GM13976 (cell line): Measurements from ENCODE around the gene KRT2.

Experiments
- DNase-seq: peaks from one replicate; pipeline ENCODE4 v3.0.0; 2012; ENCODE audit warnings: low spot score
- in situ Hi-C: fragments of 300-500 bp; cut with MboI; formaldehyde crosslinking; loops from one replicate; pipeline ENCODE4 v1.12.0; 2022; ENCODE audit warnings: low sequenced_read_pairs, mixed read lengths, inconsistent platforms; ENCODE audit not compliant: unreplicated experiment
- TF ChIP-seq, protein P1 (sequence below): IDR thresholded peaks from 2 replicates; pipeline ENCODE4 v1.5.1; 2012; ENCODE audit warnings: borderline replicate concordance, mild to moderate bottlenecking; ENCODE audit not compliant: insufficient read depth; ENCODE audit errors: extremely low read depth, missing control alignments, control extremely low read depth

Gene KRT2

GRCh38 chr12:52651726-52652261 is at the start of gene KRT2:
TSS of gene KRT2 (minus strand) at chr12:52652211. CDS start at chr12:52652142, 69 bp downstream.
- in situ Hi-C loops = no loop called here
- DNase-seq = no peak
- TF ChIP-seq, protein P1, sequence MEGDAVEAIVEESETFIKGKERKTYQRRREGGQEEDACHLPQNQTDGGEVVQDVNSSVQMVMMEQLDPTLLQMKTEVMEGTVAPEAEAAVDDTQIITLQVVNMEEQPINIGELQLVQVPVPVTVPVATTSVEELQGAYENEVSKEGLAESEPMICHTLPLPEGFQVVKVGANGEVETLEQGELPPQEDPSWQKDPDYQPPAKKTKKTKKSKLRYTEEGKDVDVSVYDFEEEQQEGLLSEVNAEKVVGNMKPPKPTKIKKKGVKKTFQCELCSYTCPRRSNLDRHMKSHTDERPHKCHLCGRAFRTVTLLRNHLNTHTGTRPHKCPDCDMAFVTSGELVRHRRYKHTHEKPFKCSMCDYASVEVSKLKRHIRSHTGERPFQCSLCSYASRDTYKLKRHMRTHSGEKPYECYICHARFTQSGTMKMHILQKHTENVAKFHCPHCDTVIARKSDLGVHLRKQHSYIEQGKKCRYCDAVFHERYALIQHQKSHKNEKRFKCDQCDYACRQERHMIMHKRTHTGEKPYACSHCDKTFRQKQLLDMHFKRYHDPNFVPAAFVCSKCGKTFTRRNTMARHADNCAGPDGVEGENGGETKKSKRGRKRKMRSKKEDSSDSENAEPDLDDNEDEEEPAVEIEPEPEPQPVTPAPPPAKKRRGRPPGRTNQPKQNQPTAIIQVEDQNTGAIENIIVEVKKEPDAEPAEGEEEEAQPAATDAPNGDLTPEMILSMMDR = no peak

- TF ChIP-seq, protein P1 = no peak
- DNase-seq = no peak
- in situ Hi-C loops = no loop called here
Observed at GRCh38 chr12:52701281-52701680, 49.3 kb upstream of the KRT2 start.

DNA sequence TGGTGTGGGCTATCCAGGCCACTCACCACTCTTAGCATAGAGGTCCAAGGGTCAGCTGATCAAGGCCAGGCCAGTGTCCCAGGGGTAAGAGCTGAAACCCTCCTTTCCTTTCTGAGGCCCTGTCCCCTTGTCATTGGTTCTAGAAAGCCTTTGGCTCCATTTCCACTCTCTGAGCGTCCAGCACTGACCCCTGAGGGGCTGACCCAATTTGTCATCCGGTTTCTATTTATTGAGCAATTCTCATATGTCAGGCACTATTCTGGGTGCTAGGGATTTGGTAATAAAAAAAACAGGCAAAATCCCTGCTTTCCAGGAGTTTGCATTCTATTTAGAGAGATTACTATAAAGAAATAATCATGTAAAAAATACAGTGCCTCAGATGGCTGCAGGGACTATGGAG is 47.9 kb upstream of the KRT2 start:
- in situ Hi-C loops = no loop called here
- no peak for DNase-seq
- TF ChIP-seq, protein P1 = no peak

DNA sequence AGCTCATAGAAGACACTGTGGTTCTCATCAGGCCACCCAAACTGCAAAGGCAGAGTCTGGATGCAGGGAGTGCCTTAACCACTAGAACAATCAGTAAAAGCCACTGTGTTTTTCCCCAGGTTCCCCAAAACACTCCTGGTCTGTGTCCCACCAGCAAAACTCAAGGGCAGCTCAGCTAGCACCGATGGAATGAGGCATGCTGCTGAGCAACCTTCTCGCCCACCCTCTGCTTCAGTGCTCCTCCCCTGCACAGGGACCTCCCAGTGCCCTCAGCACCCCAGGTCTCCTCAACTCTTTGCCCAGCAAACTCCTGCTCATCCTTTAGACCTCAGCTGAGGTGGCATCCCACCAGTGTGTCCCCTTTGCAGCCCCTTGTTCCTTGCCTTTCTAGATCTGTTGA is 47.4 kb upstream of the KRT2 start:
- in situ Hi-C loops = no loop called here
- DNase-seq = no peak
- TF ChIP-seq, protein P1 = no peak

DNA sequence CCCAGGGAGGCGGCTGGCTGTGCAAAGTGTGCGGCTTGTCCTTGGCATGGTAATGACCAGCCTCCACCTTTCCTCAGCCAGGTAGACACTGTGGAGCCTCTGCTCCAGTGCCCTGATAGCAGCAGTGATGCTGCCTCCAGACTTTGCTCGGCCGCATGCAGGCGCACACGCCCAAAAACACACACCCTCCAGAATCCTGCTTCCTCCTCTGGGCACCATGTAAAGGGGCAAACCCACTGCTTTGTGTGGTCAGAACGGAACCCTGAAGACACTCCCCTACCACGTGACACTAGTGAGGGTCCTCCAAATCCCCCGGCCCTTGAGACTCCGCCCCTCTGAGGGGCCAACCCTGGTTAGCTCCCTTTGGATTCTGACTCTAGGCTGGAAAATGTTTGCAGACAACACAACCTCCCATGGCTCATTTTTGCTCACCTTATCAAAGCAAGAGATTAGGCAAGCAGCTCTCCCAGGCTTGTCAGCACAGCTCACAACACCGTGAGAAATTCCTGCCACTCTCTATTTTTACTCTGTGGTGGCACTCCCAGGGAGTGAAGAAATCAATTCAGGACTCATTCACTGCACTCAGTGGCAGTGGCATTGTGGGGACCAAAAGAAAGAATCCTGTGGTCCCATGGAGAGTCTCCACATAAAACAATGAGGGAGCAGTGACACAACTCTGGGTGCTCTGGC is 46.8 kb upstream of the KRT2 start:
- no peak for DNase-seq
- in situ Hi-C loops = no loop called here
- TF ChIP-seq, protein P1 = no peak

DNA sequence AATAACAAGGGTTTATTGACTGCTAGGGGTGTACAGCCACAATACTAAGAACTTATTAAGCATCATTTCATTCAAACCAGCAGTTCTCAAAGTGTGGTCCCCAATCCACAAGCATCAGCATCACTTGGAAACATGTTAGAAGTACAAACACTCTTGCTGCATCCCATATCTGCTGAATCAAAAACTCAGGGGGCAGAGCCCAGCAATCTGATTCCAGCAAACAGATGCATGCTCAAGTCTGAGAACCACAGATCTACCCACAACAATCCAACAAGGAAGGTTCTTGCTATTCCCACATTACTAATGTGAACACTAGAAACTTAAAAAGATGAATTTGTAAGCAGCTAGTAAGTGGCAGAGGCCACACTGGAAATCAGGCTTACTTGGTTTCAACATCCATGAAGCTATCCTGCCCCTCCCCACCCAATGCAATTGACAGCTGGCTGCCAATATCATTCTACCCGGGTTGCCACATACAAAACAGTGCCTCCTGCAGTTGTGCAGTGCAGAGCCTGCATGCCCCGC is 45.1 kb upstream of the KRT2 start:
- DNase-seq = no peak
- in situ Hi-C loops = no loop called here
- TF ChIP-seq, protein P1 = no peak

DNA sequence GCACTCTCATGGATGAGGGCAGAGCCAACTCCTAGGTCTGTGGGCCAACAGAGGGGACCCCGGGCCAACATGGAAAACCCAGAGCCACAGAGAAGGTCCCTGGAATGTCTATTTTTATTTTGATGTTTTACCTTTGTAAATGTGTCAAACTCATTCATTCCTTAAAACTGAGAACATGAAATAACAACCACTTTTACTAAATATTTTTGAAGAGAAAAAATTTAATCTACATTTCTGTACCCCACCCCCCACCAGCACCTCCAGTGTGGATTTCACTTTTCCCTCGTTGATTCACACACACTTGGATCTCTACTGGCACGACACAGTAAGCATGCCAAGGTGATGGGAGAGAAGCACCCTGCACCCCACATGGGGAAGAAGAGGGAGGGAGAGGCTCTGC is 44.6 kb upstream of the KRT2 start:
- TF ChIP-seq, protein P1 = no peak
- no peak for DNase-seq
- in situ Hi-C loops = no loop called here
